ENCODE measurements around the gene FDXACB1.

DNA sequence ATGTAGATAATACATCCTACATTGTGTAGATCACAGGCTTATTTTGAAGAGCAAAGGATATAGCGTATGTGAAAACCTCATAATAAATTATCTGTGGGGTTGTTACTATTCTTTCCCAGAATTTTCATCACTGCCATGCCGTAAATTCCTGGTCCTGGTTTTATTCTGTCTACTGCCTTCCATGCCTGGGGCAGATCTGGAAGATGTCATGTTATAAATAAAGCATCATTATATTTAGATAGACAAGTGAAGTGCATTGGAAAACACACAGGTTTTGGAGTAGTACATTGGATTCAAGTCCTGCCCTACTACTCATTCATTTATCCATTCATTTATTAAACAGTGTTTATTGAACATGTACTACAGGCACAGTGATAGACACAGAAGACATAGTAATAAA lies 41.9 kb upstream of the FDXACB1 start:
- TF ChIP-seq, protein P1, sequence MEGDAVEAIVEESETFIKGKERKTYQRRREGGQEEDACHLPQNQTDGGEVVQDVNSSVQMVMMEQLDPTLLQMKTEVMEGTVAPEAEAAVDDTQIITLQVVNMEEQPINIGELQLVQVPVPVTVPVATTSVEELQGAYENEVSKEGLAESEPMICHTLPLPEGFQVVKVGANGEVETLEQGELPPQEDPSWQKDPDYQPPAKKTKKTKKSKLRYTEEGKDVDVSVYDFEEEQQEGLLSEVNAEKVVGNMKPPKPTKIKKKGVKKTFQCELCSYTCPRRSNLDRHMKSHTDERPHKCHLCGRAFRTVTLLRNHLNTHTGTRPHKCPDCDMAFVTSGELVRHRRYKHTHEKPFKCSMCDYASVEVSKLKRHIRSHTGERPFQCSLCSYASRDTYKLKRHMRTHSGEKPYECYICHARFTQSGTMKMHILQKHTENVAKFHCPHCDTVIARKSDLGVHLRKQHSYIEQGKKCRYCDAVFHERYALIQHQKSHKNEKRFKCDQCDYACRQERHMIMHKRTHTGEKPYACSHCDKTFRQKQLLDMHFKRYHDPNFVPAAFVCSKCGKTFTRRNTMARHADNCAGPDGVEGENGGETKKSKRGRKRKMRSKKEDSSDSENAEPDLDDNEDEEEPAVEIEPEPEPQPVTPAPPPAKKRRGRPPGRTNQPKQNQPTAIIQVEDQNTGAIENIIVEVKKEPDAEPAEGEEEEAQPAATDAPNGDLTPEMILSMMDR (IDR thresholded peaks at IDR 0.05; ENCODE audit: low read depth, low read length, missing input control) = no peak
- TF ChIP-seq, protein P2, sequence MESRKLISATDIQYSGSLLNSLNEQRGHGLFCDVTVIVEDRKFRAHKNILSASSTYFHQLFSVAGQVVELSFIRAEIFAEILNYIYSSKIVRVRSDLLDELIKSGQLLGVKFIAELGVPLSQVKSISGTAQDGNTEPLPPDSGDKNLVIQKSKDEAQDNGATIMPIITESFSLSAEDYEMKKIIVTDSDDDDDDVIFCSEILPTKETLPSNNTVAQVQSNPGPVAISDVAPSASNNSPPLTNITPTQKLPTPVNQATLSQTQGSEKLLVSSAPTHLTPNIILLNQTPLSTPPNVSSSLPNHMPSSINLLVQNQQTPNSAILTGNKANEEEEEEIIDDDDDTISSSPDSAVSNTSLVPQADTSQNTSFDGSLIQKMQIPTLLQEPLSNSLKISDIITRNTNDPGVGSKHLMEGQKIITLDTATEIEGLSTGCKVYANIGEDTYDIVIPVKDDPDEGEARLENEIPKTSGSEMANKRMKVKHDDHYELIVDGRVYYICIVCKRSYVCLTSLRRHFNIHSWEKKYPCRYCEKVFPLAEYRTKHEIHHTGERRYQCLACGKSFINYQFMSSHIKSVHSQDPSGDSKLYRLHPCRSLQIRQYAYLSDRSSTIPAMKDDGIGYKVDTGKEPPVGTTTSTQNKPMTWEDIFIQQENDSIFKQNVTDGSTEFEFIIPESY (IDR thresholded peaks at IDR 0.05) = no peak
- TF ChIP-seq, protein P3, sequence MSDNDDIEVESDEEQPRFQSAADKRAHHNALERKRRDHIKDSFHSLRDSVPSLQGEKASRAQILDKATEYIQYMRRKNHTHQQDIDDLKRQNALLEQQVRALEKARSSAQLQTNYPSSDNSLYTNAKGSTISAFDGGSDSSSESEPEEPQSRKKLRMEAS (IDR thresholded peaks at IDR 0.05) = no peak
- no peak for TF ChIP-seq YY1 (IDR thresholded peaks at IDR 0.05)

All from liver (tissue), 2 donors.